Stimulated activated CD8-positive, alpha-beta memory T cell treated with anti-CD3 and anti-CD28 coated beads, Interleukin-7, amount 100 ng/mL, for 24 hours (primary cell): ENCODE data around the gene IL17RC.
A peak's percentile ranks its signal among the peaks of the same experiment; 100 is the strongest.
"Not testable (repeated sequence)": the region's sequence is repeated elsewhere in the genome, so short reads cannot be mapped to it uniquely, and the experiment has no call there.

ENCODE experiments used
- DNase-seq: peaks from one replicate; pipeline ENCODE4 v3.0.0-alpha.2; 2020; ENCODE audit warnings: low read depth

IL17RC gene

GRCh38 chr3:9915254-9916141, 1.4 kb upstream of the IL17RC start:
- no peak for DNase-seq

DNA sequence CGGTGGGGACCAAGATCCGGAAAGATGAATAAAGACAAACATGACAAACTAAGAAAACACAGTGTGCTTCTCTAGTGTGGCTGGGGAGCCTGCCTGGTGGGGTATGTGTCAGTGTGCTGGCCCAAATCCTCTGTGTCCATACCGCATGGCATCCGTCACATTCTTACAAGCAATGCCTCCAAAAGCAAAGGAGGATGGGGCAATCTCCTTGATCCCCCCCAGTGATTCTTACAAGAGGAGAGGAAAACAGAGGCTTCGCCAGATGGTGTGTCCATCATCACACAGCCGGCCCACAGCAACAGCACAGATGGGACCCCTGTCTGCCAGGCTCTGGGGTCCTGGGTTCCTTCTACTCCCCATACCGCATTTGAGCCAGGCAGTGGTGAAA, 558 bp upstream of the IL17RC start:
- DNase-seq: no peak

GRCh38 chr3:9917820-9918219, 922 bp downstream of the IL17RC start:
- no peak for DNase-seq

DNA sequence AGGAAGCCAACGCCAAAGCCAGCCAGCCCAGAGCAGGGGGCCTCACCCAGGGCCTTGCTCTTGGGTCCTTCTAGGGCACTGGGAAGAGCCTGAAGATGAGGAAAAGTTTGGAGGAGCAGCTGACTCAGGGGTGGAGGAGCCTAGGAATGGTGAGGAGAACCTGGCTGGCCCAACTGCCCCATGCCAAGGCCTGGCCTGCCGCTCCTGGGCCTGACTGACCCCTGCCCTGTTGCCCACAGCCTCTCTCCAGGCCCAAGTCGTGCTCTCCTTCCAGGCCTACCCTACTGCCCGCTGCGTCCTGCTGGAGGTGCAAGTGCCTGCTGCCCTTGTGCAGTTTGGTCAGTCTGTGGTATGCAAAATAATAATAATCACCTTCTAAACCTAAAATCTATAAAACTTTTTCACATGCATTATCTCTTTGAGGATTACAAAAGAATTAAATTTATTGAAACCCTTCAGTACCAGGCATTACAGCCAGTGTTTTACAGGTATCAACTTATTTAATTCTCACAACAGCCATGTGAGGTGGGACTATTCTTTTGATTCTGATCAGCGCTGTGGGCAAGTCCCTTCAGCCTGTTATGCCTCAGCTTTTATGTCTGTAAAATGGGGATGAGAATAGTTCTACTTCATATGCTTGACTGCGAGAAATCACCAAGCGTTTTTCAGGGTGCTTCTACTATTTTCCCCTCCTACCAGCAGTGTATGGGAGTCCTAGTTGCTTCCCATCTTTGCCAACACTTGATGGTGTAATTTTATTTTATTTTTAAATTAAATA, 1.6 kb downstream of the IL17RC start:
- no peak for DNase-seq

DNA sequence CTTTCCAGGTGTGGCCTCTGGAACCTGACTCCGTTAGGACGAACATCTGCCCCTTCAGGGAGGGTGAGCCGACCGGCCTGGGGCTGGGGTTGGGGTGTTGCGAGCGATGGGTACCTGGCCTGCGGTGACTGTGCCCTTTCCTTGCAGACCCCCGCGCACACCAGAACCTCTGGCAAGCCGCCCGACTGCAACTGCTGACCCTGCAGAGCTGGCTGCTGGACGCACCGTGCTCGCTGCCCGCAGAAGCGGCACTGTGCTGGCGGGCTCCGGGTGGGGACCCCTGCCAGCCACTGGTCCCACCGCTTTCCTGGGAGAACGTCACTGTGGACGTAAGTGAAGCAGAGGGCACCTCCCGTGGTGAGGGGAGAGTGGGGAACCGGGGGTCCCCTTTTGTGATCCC, 11.3 kb downstream of the IL17RC start:
- DNase-seq: no peak

DNA sequence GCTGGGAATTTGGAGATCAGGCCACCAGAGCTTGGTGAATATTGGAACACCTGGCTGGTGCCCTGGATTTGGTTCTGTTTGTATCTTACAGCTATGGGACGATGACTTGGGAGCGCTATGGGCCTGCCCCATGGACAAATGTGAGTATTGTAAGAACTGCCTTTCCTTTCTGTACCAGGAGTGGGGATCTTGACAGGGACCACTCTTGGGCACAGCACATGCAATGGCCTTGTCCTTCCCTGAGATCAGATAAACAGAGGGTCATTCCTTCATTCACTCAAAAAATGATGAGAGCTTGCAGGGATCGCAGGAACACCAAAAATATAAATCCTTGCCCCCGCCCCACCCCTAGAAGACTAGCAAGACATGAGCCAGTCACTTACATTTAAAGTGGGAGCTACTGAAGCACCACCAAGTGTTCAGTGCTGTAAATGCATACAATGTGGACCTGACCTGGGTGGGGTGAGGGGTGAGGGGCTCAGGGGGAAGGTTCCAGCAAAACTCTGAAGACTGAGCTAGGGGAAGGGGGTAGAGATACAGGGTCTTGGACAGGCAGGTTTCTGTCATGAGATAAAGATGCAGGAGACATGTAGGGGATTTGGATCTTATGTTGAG, 14.0 kb downstream of the IL17RC start:
- DNase-seq: no peak

- DNase-seq: no peak
Observed at GRCh38 chr3:9932535-9932842, 15.6 kb downstream of the IL17RC start.

DNA sequence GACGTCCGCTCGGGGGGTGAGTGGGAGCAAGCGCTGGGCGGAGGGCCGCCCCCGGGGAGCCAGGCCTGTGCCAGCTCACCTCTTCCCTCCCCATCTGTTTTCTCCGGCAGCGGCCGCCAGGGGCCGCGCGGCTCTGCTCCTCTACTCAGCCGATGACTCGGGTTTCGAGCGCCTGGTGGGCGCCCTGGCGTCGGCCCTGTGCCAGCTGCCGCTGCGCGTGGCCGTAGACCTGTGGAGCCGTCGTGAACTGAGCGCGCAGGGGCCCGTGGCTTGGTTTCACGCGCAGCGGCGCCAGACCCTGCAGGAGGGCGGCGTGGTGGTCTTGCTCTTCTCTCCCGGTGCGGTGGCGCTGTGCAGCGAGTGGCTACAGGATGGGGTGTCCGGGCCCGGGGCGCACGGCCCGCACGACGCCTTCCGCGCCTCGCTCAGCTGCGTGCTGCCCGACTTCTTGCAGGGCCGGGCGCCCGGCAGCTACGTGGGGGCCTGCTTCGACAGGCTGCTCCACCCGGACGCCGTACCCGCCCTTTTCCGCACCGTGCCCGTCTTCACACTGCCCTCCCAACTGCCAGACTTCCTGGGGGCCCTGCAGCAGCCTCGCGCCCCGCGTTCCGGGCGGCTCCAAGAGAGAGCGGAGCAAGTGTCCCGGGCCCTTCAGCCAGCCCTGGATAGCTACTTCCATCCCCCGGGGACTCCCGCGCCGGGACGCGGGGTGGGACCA, 16.1 kb downstream of the IL17RC start:
- DNase-seq: peak; percentile 73

GRCh38 chr3:9933561-9934234, 16.8 kb downstream of the IL17RC start, which contains the start of gene CRELD1:
TSS of gene CRELD1 (plus strand) at chr3:9933834. CDS start at chr3:9934439, 605 bp downstream.
- DNase-seq: peak; percentile 92

DNA sequence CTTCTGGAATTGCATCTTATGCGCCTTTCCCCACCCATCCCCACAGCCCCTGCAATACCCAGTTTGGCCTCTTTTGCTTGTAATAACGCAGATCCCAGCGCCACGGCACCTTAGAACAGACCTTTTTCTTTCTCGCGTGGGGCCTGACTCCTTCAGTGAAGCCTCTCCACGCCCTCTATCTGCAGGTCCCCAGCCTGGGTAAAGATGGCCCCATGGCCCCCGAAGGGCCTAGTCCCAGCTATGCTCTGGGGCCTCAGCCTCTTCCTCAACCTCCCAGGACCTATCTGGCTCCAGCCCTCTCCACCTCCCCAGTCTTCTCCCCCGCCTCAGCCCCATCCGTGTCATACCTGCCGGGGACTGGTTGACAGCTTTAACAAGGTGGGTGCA, 17.3 kb downstream of the IL17RC start:
- DNase-seq: no peak

- DNase-seq: no peak
Observed at GRCh38 chr3:9934993-9935392, 18.1 kb downstream of the IL17RC start.

DNA sequence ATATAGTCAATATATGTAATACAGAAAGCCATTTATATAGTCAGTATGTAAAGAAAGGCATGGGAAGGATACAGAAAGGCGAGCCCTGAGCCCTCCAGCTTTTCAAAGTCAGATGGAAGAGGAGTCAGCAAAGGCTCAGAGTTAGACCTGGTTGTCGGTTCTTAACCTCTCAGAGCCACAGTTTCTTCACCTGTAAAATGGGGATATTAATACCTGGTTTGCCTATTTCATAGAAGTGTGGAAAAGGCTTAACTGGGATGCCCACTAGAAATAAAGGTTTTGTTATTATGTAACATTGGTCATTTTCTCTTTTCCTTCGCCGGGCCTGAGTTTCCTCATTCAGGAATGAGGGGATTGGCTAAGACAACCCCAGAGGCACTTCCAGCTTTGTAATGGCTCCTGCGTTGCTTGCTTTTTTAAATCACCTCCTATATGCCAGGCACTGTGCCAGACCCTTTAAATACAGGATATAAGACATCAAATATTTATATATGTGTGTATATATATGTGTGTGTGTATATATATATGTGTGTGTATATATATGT, 19.1 kb downstream of the IL17RC start:
- DNase-seq: no peak

DNA sequence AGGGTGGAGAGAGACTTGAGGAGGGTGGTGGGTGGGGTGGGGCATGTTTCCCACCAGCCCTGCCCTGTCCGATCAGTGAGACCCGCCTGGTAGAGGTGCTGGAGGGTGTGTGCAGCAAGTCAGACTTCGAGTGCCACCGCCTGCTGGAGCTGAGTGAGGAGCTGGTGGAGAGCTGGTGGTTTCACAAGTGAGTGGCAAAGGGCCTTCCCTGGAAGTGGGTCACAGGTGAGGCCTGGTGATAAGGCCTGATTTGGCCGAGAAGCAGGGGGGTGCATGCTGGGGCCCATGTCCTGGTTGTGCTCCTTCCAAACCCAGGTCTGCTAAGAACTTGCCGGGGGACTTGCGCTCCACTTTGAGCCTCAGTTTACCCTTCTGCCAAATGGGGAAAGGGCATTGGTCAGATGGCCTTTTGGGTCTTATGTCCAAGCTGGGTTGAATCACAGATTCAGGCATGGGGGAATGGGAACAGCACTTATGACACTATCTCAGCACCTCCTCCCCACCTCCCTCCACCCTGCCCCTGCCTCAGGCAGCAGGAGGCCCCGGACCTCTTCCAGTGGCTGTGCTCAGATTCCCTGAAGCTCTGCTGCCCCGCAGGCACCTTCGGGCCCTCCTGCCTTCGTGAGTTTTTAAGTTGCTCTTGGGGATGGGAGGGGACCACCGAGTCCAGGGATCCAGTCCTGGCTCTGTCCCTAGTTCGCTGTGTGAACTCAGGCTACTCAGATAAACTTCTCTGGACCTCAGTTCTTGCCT, 20.8 kb downstream of the IL17RC start:
- DNase-seq: no peak

DNA sequence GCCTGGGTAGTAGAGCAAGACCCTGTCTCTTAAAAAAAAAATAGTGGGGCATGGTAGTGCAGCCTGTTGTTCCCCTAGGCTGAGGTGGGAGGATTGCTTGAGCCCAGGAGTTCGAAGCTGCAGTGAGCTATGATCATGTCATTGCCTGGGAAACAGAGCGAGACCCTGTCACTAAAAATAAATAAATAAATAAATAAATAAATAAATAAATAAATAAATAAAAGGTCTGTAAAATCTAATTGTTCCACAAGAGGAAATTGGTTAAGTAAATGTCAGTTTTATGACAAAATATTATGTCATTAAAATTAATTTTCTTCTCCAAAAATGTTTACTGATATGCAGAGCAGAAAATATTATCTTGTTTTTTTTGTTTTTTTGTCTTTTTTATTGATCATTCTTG, 22.1 kb downstream of the IL17RC start:
- DNase-seq: no peak

GRCh38 chr3:9939906-9940305, 23.0 kb downstream of the IL17RC start:
- DNase-seq: not testable (repeated sequence)

DNA sequence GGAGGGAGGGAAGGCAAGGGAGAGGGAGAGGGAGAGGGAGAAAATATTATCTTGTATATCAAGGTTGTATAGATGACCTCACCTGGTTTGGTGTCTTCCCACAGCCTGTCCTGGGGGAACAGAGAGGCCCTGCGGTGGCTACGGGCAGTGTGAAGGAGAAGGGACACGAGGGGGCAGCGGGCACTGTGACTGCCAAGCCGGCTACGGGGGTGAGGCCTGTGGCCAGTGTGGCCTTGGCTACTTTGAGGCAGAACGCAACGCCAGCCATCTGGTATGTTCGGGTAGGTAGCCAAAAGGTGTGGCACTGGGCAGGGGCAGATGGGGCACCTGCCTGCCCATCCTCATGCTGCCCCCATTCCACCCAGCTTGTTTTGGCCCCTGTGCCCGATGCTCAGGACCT, 23.8 kb downstream of the IL17RC start:
- DNase-seq: no peak

DNA sequence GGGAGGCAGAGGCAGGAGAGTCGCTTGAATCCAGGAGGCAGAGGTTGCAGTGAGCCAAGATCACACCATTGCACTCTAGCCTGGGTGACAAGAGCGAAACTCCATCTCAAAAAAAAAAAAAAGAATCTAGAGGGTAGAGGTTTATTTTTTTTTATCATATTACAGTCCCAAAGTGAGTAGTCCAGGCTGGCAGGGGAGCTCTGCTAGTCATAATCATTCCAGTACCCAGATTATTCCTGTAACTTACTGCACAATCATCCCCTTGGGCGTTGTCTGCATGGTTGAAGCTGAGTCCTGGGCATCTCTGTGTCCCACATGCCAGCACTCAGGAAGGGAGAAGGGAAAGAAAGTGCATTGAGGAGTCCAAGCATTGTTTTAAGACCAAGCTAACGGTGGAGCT, 25.3 kb downstream of the IL17RC start:
- no peak for DNase-seq

- DNase-seq: no peak
Observed at GRCh38 chr3:9942934-9943690, 26.2 kb downstream of the IL17RC start.

- no peak for DNase-seq
Observed at GRCh38 chr3:9944271-9944670, 27.4 kb downstream of the IL17RC start.

- DNase-seq: no peak
Observed at GRCh38 chr3:9945358-9945757, 28.5 kb downstream of the IL17RC start.
